ENCODE results near the gene LFNG. TPM values are rescaled to one million over a fixed set of nuclear protein-coding genes. Genes with fewer than 3 reads are reported as not detected.
A peak's percentile ranks its signal among the peaks of the same experiment; 100 is the strongest.

Gene LFNG
- total RNA-seq, 1 donor from 2014 or later = 10.6 TPM

DNA sequence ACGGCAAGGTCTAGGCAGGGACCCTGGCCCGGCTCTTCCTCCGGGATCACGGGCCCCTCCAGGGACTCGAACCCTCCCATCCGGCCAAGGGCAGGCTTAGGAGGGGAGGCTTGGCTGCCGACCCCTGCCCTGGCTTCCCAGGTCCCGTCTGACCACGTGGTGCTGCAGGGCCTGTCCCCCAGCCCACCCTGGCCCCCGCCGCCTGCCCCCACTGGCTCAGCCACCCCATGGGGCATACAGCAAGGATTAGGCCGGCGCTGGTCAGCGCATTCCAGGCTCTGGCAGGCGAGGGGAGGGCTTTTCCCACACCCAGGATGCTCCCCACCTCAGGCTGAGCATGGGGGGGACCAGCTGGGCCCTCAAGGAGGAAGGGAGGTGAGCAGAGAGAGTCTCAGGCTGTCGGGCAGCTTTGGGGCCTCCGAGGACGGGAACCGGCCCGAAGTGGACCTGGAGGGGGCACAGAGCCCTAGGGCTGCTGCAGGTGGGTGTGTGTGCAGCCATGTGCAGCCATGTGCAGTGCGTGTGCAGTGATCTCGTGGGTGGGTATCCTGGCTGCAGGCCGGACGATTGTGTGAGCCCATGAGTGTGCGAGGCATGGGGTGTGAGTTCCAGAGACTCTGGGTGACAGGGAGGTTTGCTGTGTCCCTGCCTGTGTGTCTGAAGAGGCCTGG, 42.7 kb upstream of the LFNG start:
- H3K36me3 Mint-ChIP-seq (ENCODE audit: insufficient read depth) = no peaks in the 10 kb centered on the region
- H3K4me3 Mint-ChIP-seq (ENCODE audit: low read depth) = no peak overlapping the region
- TF ChIP-seq, protein P1, sequence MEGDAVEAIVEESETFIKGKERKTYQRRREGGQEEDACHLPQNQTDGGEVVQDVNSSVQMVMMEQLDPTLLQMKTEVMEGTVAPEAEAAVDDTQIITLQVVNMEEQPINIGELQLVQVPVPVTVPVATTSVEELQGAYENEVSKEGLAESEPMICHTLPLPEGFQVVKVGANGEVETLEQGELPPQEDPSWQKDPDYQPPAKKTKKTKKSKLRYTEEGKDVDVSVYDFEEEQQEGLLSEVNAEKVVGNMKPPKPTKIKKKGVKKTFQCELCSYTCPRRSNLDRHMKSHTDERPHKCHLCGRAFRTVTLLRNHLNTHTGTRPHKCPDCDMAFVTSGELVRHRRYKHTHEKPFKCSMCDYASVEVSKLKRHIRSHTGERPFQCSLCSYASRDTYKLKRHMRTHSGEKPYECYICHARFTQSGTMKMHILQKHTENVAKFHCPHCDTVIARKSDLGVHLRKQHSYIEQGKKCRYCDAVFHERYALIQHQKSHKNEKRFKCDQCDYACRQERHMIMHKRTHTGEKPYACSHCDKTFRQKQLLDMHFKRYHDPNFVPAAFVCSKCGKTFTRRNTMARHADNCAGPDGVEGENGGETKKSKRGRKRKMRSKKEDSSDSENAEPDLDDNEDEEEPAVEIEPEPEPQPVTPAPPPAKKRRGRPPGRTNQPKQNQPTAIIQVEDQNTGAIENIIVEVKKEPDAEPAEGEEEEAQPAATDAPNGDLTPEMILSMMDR (IDR thresholded peaks at IDR 0.05; ENCODE audit: unreplicated experiment) = no peak
- H3K27me3 Mint-ChIP-seq = peaks cover 4% of the 10 kb centered on the region
- no peak overlapping the region for H3K27ac Mint-ChIP-seq
- no peaks in the 10 kb centered on the region for H3K9me3 Mint-ChIP-seq (ENCODE audit: low read depth)
- no peaks in the 10 kb centered on the region for H3K4me1 Mint-ChIP-seq (ENCODE audit: low read depth)
- DNase-seq (ENCODE audit: low spot score, unreplicated experiment) = no peak

DNA sequence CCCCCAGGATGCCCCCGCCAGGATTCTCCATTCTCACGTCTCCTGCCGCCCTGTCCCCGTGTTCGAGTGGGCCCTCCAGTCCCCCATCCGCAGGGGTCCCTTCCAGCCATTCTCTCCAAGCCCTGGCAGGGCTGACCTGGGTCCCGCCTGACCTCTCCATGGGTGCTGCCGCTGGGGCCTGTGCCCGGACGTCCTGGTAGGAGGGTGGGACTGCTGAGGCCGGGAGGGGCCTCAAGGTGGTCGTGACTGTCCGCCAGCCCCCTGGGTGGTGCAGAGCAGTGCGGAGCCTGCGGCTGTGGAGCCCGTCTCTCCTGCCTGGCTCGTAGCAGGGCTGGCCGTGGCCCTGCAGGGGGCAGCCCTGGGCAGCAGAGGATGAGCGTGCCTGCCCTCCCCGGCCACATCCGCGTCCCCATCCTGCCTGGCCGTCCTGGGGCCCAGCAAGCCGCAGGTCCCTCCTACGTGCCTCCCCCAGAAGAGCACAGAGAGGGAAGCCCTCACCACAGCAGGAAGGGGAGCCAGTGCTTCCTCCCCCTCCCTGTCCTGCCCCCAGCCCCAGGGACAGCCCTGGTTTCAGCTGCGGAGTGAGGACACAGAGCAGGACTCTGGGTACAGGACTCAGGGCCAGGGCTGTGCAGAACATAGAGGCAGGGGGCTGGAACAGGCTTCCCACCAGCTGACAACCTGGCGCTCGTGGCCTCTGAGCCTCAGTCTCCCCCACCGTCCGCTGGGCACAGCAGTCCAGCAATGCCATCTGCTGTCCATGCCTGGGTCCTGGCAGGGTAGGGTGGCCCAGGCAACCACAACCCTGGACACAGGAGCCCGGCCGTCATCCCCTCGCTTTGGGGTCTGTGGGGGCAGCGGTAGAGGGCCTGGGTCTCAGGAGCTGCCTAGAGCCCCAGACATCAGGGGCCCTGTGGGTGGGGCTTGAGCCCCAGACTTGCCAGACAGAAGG, 41.9 kb upstream of the LFNG start:
- no peak overlapping the region for H3K4me3 Mint-ChIP-seq (ENCODE audit: low read depth)
- H3K9me3 Mint-ChIP-seq (ENCODE audit: low read depth) = no peaks in the 10 kb centered on the region
- H3K27me3 Mint-ChIP-seq = peaks cover 4% of the 10 kb centered on the region
- H3K27ac Mint-ChIP-seq = no peak overlapping the region
- TF ChIP-seq, protein P1 (IDR thresholded peaks at IDR 0.05; ENCODE audit: unreplicated experiment) = peak; percentile 77
- no peaks in the 10 kb centered on the region for H3K4me1 Mint-ChIP-seq (ENCODE audit: low read depth)
- peak; percentile 48 for DNase-seq (ENCODE audit: low spot score, unreplicated experiment)
- no peaks in the 10 kb centered on the region for H3K36me3 Mint-ChIP-seq (ENCODE audit: insufficient read depth)

DNA sequence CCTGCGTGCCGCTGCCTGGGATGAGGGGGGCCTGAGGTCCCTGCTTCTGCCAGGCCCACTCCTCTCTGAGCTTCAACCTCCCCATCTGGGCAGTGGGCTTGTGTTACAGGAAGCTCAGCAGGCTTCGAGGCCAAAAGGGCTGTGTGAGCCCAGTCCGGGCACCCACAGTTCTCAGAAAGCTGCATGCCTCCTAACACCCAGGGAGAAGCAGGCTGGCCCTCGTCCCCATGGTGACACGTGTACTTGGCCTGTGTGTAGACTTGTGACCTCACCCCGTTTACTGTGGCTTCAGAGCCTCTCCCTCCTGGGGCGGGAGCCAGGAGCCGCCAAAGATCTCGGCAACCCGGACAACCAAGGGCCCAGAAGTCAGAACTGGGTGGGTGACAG, 41.2 kb upstream of the LFNG start:
- H3K27ac Mint-ChIP-seq = no peak overlapping the region
- H3K27me3 Mint-ChIP-seq = peaks cover 4% of the 10 kb centered on the region
- no peak for DNase-seq (ENCODE audit: low spot score, unreplicated experiment)
- no peak overlapping the region for H3K4me3 Mint-ChIP-seq (ENCODE audit: low read depth)
- TF ChIP-seq, protein P1 (IDR thresholded peaks at IDR 0.05; ENCODE audit: unreplicated experiment) = no peak
- no peaks in the 10 kb centered on the region for H3K9me3 Mint-ChIP-seq (ENCODE audit: low read depth)
- H3K4me1 Mint-ChIP-seq (ENCODE audit: low read depth) = no peaks in the 10 kb centered on the region
- no peaks in the 10 kb centered on the region for H3K36me3 Mint-ChIP-seq (ENCODE audit: insufficient read depth)

DNA sequence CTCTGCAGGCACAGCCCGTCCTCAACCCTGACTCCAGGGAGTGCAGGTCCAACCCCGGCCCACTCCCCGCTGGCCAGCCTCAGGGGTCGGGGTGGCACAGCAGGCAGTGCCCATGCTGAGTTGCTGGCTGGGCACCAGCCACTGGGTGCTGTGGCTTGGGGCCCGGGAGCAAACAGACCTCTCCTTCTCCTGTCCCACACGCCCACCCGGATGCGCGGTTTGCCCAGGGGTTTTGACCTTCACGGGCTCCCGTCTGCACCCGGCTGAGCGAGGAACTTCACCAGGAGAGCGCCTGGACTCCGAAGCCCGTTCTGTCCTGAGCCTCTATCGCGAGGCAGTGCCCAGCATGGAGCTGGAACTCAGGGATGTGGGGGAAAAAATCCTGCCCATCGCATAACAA, 40.8 kb upstream of the LFNG start:
- no peaks in the 10 kb centered on the region for H3K4me1 Mint-ChIP-seq (ENCODE audit: low read depth)
- H3K4me3 Mint-ChIP-seq (ENCODE audit: low read depth) = no peak overlapping the region
- TF ChIP-seq, protein P1 (IDR thresholded peaks at IDR 0.05; ENCODE audit: unreplicated experiment) = no peak
- no peaks in the 10 kb centered on the region for H3K36me3 Mint-ChIP-seq (ENCODE audit: insufficient read depth)
- H3K9me3 Mint-ChIP-seq (ENCODE audit: low read depth) = no peaks in the 10 kb centered on the region
- H3K27ac Mint-ChIP-seq = no peak overlapping the region
- peaks cover 4% of the 10 kb centered on the region for H3K27me3 Mint-ChIP-seq
- DNase-seq (ENCODE audit: low spot score, unreplicated experiment) = no peak

DNA sequence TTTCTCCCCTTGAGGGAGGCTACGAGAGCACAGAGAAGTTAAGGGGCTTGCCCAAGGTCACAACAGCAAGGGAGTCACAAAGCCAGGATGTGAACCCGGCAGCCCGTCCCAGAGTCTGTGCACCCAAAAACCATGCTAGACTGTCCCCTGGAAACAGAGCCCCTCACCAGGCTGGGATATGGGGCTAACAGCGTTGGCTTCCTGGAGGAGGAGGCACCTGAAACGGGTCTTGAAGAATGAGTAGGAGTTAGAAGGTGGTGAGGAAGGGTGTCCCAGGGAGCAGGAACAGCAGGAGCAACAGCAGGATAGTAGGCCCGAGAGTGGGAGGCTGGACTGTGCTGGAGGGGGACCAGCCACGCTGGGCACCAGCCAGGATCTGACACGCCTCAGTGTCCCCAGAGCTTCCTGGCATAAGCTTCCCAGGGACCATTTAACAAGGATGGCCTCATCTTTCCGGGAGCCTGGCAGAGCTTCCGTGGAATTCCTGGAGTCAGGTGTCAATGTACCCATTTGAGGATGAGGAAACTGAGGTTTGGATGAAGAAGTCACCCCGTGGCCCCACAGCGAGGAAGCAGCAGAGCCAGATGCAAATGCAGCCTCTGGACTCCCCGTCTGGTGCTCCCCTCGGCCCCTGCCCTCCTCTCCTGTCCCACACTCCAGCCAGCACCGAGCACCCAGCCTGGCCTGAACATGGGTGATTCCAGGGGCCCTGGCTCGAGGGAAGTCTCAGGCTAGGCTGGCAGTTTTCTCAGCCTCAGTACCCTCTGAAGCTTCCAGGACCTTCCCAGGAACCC, 40.1 kb upstream of the LFNG start:
- no peak overlapping the region for H3K4me3 Mint-ChIP-seq (ENCODE audit: low read depth)
- TF ChIP-seq, protein P1 (IDR thresholded peaks at IDR 0.05; ENCODE audit: unreplicated experiment) = no peak
- DNase-seq (ENCODE audit: low spot score, unreplicated experiment) = no peak
- peaks cover 4% of the 10 kb centered on the region for H3K27me3 Mint-ChIP-seq
- H3K36me3 Mint-ChIP-seq (ENCODE audit: insufficient read depth) = no peaks in the 10 kb centered on the region
- H3K4me1 Mint-ChIP-seq (ENCODE audit: low read depth) = no peaks in the 10 kb centered on the region
- no peaks in the 10 kb centered on the region for H3K9me3 Mint-ChIP-seq (ENCODE audit: low read depth)
- no peak overlapping the region for H3K27ac Mint-ChIP-seq
